Immature natural killer cell (primary cell): ENCODE results near the gene ETS1. TPM values are rescaled to one million over a fixed set of nuclear protein-coding genes. Genes with fewer than 3 reads are reported as not detected.
A peak's percentile ranks its signal among the peaks of the same experiment; 100 is the strongest.

Source experiments
- DNase-seq, 3 donors: peaks; one replicate each; pipeline ENCODE4 v3.0.0; 2022; ENCODE audit warnings: mixed read lengths in 1 of 3
- H3K27ac Mint-ChIP-seq, 6 donors: one replicate each; pipeline ENCODE4 v1.8.0; 2020; ENCODE audit warnings: mixed read lengths in 6 of 6, mild to moderate bottlenecking in 5 of 6, inconsistent platforms in 4 of 6, moderate library complexity in 3 of 6
- H3K27me3 Mint-ChIP-seq, 3 donors: one replicate each; pipeline ENCODE4 v1.8.0; 2020 to 2021; ENCODE audit warnings: low read depth in 3 of 3, mild to moderate bottlenecking in 3 of 3, mixed read lengths in 3 of 3, moderate library complexity in 3 of 3, inconsistent platforms in 1 of 3
- H3K36me3 Mint-ChIP-seq, 3 donors: one replicate each; pipeline ENCODE4 v1.8.0; 2020; ENCODE audit warnings: mixed read lengths in 3 of 3, inconsistent platforms in 2 of 3, mild to moderate bottlenecking in 2 of 3
- H3K4me1 Mint-ChIP-seq, 2 donors: one replicate each; pipeline ENCODE4 v1.8.0; 2020; ENCODE audit warnings: inconsistent platforms in 2 of 2, mild to moderate bottlenecking in 2 of 2, mixed read lengths in 2 of 2, moderate library complexity in 1 of 2
- H3K4me3 Mint-ChIP-seq, 5 donors: one replicate each; pipeline ENCODE4 v1.8.0; 2020; ENCODE audit warnings: mild to moderate bottlenecking in 5 of 5, mixed read lengths in 5 of 5, inconsistent platforms in 3 of 5, moderate library complexity in 3 of 5
- H3K9me3 Mint-ChIP-seq, 6 donors: one replicate each; pipeline ENCODE4 v1.8.0; 2020; ENCODE audit warnings: mild to moderate bottlenecking in 6 of 6, mixed read lengths in 6 of 6, inconsistent platforms in 4 of 6, moderate library complexity in 3 of 6
- polyA plus RNA-seq, 3 donors: library from polyadenylated mRNA; unstranded; fragments of 300-500 nt; fragmentation: Illumina TruSeq; gene quantifications; one replicate each; pipeline ENCODE4 v1.2.3, GENCODE V29; 2021

ETS1 gene
- polyA plus RNA-seq, 3 donors from 2014 or later, result 264 to 329 (median 284) TPM

GRCh38 chr11:128581561-128582272, 5.6 kb downstream of the ETS1 start:
- H3K9me3 Mint-ChIP-seq, result no peaks in the 10 kb centered on the region
- peaks cover 3 to 7% (median 5%) of the 10 kb centered on the region in 3 donors for H3K27me3 Mint-ChIP-seq
- H3K4me3 Mint-ChIP-seq, result no peak overlapping the region
- no peak overlapping the region for H3K27ac Mint-ChIP-seq
- DNase-seq, result no peak
- H3K4me1 Mint-ChIP-seq, result no peaks in the 10 kb centered on the region
- peaks cover 0 to 4% (median 2%) of the 10 kb centered on the region in 3 donors for H3K36me3 Mint-ChIP-seq

GRCh38 chr11:128580612-128581011, 6.7 kb downstream of the ETS1 start:
- peaks cover 3 to 7% (median 5%) of the 10 kb centered on the region in 3 donors for H3K27me3 Mint-ChIP-seq
- peaks cover 0 to 4% (median 2%) of the 10 kb centered on the region in 3 donors for H3K36me3 Mint-ChIP-seq
- H3K27ac Mint-ChIP-seq, result no peak overlapping the region
- H3K9me3 Mint-ChIP-seq, result no peaks in the 10 kb centered on the region
- H3K4me3 Mint-ChIP-seq, result no peak overlapping the region
- H3K4me1 Mint-ChIP-seq, result no peaks in the 10 kb centered on the region
- no peak for DNase-seq

- Mint-ChIP-seq H3K4me1 (peaks cover 6% of the 10 kb centered on the region in 2 donors), H3K36me3 (peaks cover 1 to 4% (median 2%) of the 10 kb centered on the region in 3 donors), H3K9me3 (peaks cover 0 to under 1% (median 0%) of the 10 kb centered on the region in 6 donors), H3K4me3 (no peak overlapping the region), H3K27me3 (peaks cover 3 to 7% (median 5%) of the 10 kb centered on the region in 3 donors), H3K27ac (no peak overlapping the region)
- no peak for DNase-seq
Measured at GRCh38 chr11:128579798-128580504, 7.4 kb downstream of the ETS1 start.

GRCh38 chr11:128576555-128576954, 10.8 kb downstream of the ETS1 start:
- Mint-ChIP-seq H3K4me3 (no peak overlapping the region), H3K27ac (peak overlapping the region in 1 of 6 donors; percentile 42), H3K4me1 (peaks cover 7 to 9% of the 10 kb centered on the region in 2 donors), H3K27me3 (peaks cover 0 to 8% (median 3%) of the 10 kb centered on the region in 3 donors), H3K36me3 (peaks cover 3 to 6% (median 4%) of the 10 kb centered on the region in 3 donors), H3K9me3 (peaks cover 0 to 10% (median 3%) of the 10 kb centered on the region in 6 donors)
- no peak for DNase-seq

- Mint-ChIP-seq H3K27me3 (peaks cover 0 to 8% (median 3%) of the 10 kb centered on the region in 3 donors), H3K27ac (no peak overlapping the region), H3K4me3 (no peak overlapping the region), H3K4me1 (peaks cover 7 to 9% of the 10 kb centered on the region in 2 donors), H3K9me3 (peaks cover 0 to 10% (median 3%) of the 10 kb centered on the region in 6 donors), H3K36me3 (peaks cover 3 to 6% (median 4%) of the 10 kb centered on the region in 3 donors)
- DNase-seq, result no peak
Measured at GRCh38 chr11:128575961-128576350, 11.4 kb downstream of the ETS1 start.

GRCh38 chr11:128575174-128575960, 12.0 kb downstream of the ETS1 start:
- Mint-ChIP-seq H3K9me3 (peaks cover 0 to 10% (median 3%) of the 10 kb centered on the region in 6 donors), H3K36me3 (peaks cover 3 to 5% (median 4%) of the 10 kb centered on the region in 3 donors), H3K4me3 (no peak overlapping the region), H3K4me1 (peaks cover 7 to 9% of the 10 kb centered on the region in 2 donors), H3K27ac (peak overlapping the region in 1 of 6 donors; percentile 66), H3K27me3 (peaks cover 0 to 8% (median 3%) of the 10 kb centered on the region in 3 donors)
- DNase-seq, result no peak

GRCh38 chr11:128574576-128575011, 12.8 kb downstream of the ETS1 start:
- H3K4me3 Mint-ChIP-seq, result no peak overlapping the region
- peaks cover 0 to 10% (median 3%) of the 10 kb centered on the region in 6 donors for H3K9me3 Mint-ChIP-seq
- DNase-seq, result no peak
- peaks cover 0 to 3% (median 3%) of the 10 kb centered on the region in 3 donors for H3K36me3 Mint-ChIP-seq
- H3K27me3 Mint-ChIP-seq, result peaks cover 0 to 8% (median 3%) of the 10 kb centered on the region in 3 donors
- H3K4me1 Mint-ChIP-seq, result peaks cover 7 to 9% of the 10 kb centered on the region in 2 donors
- H3K27ac Mint-ChIP-seq, result no peak overlapping the region

GRCh38 chr11:128573638-128574037, 13.7 kb downstream of the ETS1 start:
- Mint-ChIP-seq H3K27ac (no peak overlapping the region), H3K4me1 (peaks cover 7 to 9% of the 10 kb centered on the region in 2 donors), H3K9me3 (peaks cover 0 to 10% (median 3%) of the 10 kb centered on the region in 6 donors), H3K4me3 (no peak overlapping the region), H3K36me3 (peaks cover 0 to 3% (median 3%) of the 10 kb centered on the region in 3 donors), H3K27me3 (peaks cover 0 to 8% (median 3%) of the 10 kb centered on the region in 3 donors)
- no peak for DNase-seq

- no peak for DNase-seq
- Mint-ChIP-seq H3K4me3 (no peak overlapping the region), H3K9me3 (peaks cover 0 to 10% (median 3%) of the 10 kb centered on the region in 6 donors), H3K36me3 (peaks cover 0 to 3% (median 3%) of the 10 kb centered on the region in 3 donors), H3K27me3 (peaks cover 0 to 8% (median 3%) of the 10 kb centered on the region in 3 donors), H3K4me1 (peaks cover 7 to 9% of the 10 kb centered on the region in 2 donors), H3K27ac (no peak overlapping the region)
Measured at GRCh38 chr11:128572965-128573364, 14.4 kb downstream of the ETS1 start.

- no peak overlapping the region for H3K27ac Mint-ChIP-seq
- H3K9me3 Mint-ChIP-seq, result peaks cover 0 to 10% (median 3%) of the 10 kb centered on the region in 6 donors
- peaks cover 0 to 5% (median 0%) of the 10 kb centered on the region in 3 donors for H3K27me3 Mint-ChIP-seq
- H3K36me3 Mint-ChIP-seq, result peaks cover 0 to 3% (median 3%) of the 10 kb centered on the region in 3 donors
- DNase-seq, result no peak
- no peak overlapping the region for H3K4me3 Mint-ChIP-seq
- H3K4me1 Mint-ChIP-seq, result peaks cover 7 to 9% of the 10 kb centered on the region in 2 donors
Measured at GRCh38 chr11:128570632-128571031, 16.7 kb downstream of the ETS1 start.

GRCh38 chr11:128569291-128569690, 18.1 kb downstream of the ETS1 start:
- H3K27me3 Mint-ChIP-seq, result peaks cover 0 to 5% (median 0%) of the 10 kb centered on the region in 3 donors
- H3K4me3 Mint-ChIP-seq, result no peak overlapping the region
- peaks cover 0 to 3% (median 0%) of the 10 kb centered on the region in 3 donors for H3K36me3 Mint-ChIP-seq
- peak overlapping the region in 1 of 6 donors; percentile 46 for H3K27ac Mint-ChIP-seq
- DNase-seq, result no peak
- no peaks in the 10 kb centered on the region for H3K4me1 Mint-ChIP-seq
- peaks cover 0 to 8% (median 1%) of the 10 kb centered on the region in 6 donors for H3K9me3 Mint-ChIP-seq

GRCh38 chr11:128568166-128568778, 19.1 kb downstream of the ETS1 start:
- Mint-ChIP-seq H3K4me3 (no peak overlapping the region), H3K4me1 (no peaks in the 10 kb centered on the region), H3K36me3 (peaks cover 0 to 2% (median 0%) of the 10 kb centered on the region in 3 donors), H3K27me3 (peaks cover 0 to 3% (median 3%) of the 10 kb centered on the region in 3 donors), H3K27ac (no peak overlapping the region), H3K9me3 (peaks cover 0 to 2% (median 0%) of the 10 kb centered on the region in 6 donors)
- no peak for DNase-seq

GRCh38 chr11:128567130-128567529, 20.2 kb downstream of the ETS1 start:
- Mint-ChIP-seq H3K4me1 (no peaks in the 10 kb centered on the region), H3K36me3 (no peaks in the 10 kb centered on the region), H3K4me3 (no peak overlapping the region), H3K27ac (no peak overlapping the region), H3K9me3 (no peaks in the 10 kb centered on the region), H3K27me3 (peaks cover 0 to 3% (median 0%) of the 10 kb centered on the region in 3 donors)
- DNase-seq, result no peak
